A549 (cell line): ENCODE results near the gene DNAH11. TPM values are rescaled to one million over a fixed set of nuclear protein-coding genes. Genes with fewer than 3 reads are reported as not detected.

Source experiments
- ATAC-seq, 2 experiments: fragments of 200-7000 bp in 1 of 2; fragments of >200 bp in 1 of 2; cut with Nextera tagmentation in 1 of 2; cut with Tn5 transposase in 1 of 2; 3 replicates each; pipeline versions ENCODE4 v1.8.0 to v1.9.1; 2018 to 2020; ENCODE audit warnings: mild to moderate bottlenecking in 1 of 2, moderate library complexity in 1 of 2
- CTCF ChIA-PET: fragments of 300-600 bp; sonication (Branson Sonifier 250); formaldehyde crosslinking; extraction: SDS; loops from one replicate; lab custom pipeline; 2021; ENCODE audit warnings: antibody characterized with exemption, inconsistent platforms; lab: Yijun Ruan, JAX
- POLR2A ChIA-PET: fragments of 350-600 bp; formaldehyde crosslinking; extraction: SDS; loops from one replicate; lab custom pipeline; 2021; ENCODE audit warnings: antibody characterized with exemption, inconsistent platforms; lab: Yijun Ruan, JAX
- DNase-seq, 2 experiments: peaks; one replicate each; pipeline versions ENCODE4 v3.0.0 to v3.0.0-alpha.2; 2011 to 2016; ENCODE audit warnings: low read depth in 1 of 2, low spot score in 1 of 2
- FAIRE-seq: peaks from 2 replicates; lab custom pipeline; 2011; peaks lifted over from hg19 to GRCh38; lab: Jason Lieb, UNC
- H3K27ac ChIP-seq, 2 experiments: fragments of >200 bp; sonication (Bioruptor Twin); formaldehyde crosslinking; 3 replicates each; pipeline ENCODE4 v1.5.1; 2016 to 2017
- H3K4me1 ChIP-seq: fragments of >200 bp; sonication (Bioruptor Twin); formaldehyde crosslinking; 3 replicates; pipeline ENCODE4 v1.6.1; 2016
- H3K4me2 ChIP-seq: fragments of >200 bp; sonication (Bioruptor Twin); formaldehyde crosslinking; 3 replicates; pipeline ENCODE4 v1.6.1; 2016
- H3K4me3 ChIP-seq: fragments of >200 bp; sonication (Bioruptor Twin); formaldehyde crosslinking; 3 replicates; pipeline ENCODE4 v1.5.1; 2016
- H3K9me3 ChIP-seq: fragments of >200 bp; sonication (Bioruptor Twin); formaldehyde crosslinking; 3 replicates; pipeline ENCODE4 v1.6.1; 2016
- ATOH8 ChIP-seq: fragments of 250-450 bp; sonication (Bioruptor Pico); IDR thresholded peaks from 2 replicates; pipeline ENCODE4 v1.5.0; 2020; ENCODE audit warnings: low read depth, mild to moderate bottlenecking, moderate library complexity
- CBX8 ChIP-seq: fragments of 200-600 bp; sonication (generic); IDR thresholded peaks from 2 replicates; pipeline ENCODE4 v1.6.1; 2016
- CTCF ChIP-seq: fragments of >200 bp; sonication (Bioruptor Twin); formaldehyde crosslinking; IDR thresholded peaks from 3 replicates; pipeline ENCODE4 v1.5.1; 2016
- E2F6 ChIP-seq: IDR thresholded peaks from 2 replicates; pipeline ENCODE4 v1.6.1; 2012; ENCODE audit warnings: low read depth, borderline replicate concordance
- EHMT2 ChIP-seq: fragments of 200-600 bp; sonication (generic); IDR thresholded peaks from 2 replicates; pipeline ENCODE4 v1.6.1; 2016; ENCODE audit warnings: antibody characterized with exemption, low read depth, mild to moderate bottlenecking, moderate library complexity
- ESRRA ChIP-seq: fragments of 150-350 bp; IDR thresholded peaks from 2 replicates; pipeline ENCODE4 v1.6.1; 2014; ENCODE audit warnings: mild to moderate bottlenecking, low read length, borderline replicate concordance
- FOSB ChIP-seq: fragments of 250-450 bp; sonication (Bioruptor Pico); IDR thresholded peaks from 2 replicates; pipeline ENCODE4 v1.5.0; 2020; ENCODE audit warnings: mild to moderate bottlenecking, moderate library complexity
- FOXS1 ChIP-seq: fragments of 250-450 bp; sonication (Bioruptor Pico); IDR thresholded peaks from 2 replicates; pipeline ENCODE4 v1.5.0; 2020; ENCODE audit warnings: mild to moderate bottlenecking, moderate library complexity
- HOXB13 ChIP-seq: fragments of 250-450 bp; sonication (Bioruptor Pico); IDR thresholded peaks from 2 replicates; pipeline ENCODE4 v1.5.0; 2020; ENCODE audit warnings: low read depth, mild to moderate bottlenecking, moderate library complexity
- JUN ChIP-seq, 2 experiments: fragments of >200 bp; sonication (Bioruptor Twin); formaldehyde crosslinking; IDR thresholded peaks; 2 replicates in 1 of 2; 3 replicates in 1 of 2; pipeline ENCODE4 v1.6.1; 2016 to 2017
- JUNB ChIP-seq: fragments of >200 bp; sonication (Bioruptor Twin); formaldehyde crosslinking; IDR thresholded peaks from 2 replicates; pipeline ENCODE4 v1.6.1; 2016
- KDM5A ChIP-seq: fragments of 200-600 bp; sonication (generic); IDR thresholded peaks from 2 replicates; pipeline ENCODE4 v1.6.1; 2016; ENCODE audit warnings: antibody characterized with exemption, mild to moderate bottlenecking
- MAX ChIP-seq: IDR thresholded peaks from 2 replicates; pipeline ENCODE4 v1.6.1; 2012
- NFE2L2 ChIP-seq: fragments of 150-350 bp; conservative IDR thresholded peaks from 2 replicates; pipeline ENCODE4 v1.6.1; 2014; ENCODE audit warnings: low read length
- PBX3 ChIP-seq: IDR thresholded peaks from 2 replicates; pipeline ENCODE4 v1.6.1; 2012
- POLR2AphosphoS2 ChIP-seq: conservative IDR thresholded peaks from 2 replicates; pipeline ENCODE4 v1.6.1; 2012; ENCODE audit warnings: low read length, improper control_type of control experiment, inconsistent platforms
- RCOR1 ChIP-seq: fragments of 150-350 bp; IDR thresholded peaks from 2 replicates; pipeline ENCODE4 v1.6.1; 2014; ENCODE audit warnings: antibody characterized with exemption, low read length, low read depth
- RNF2 ChIP-seq: fragments of 200-600 bp; sonication (generic); IDR thresholded peaks from 2 replicates; pipeline ENCODE4 v1.6.1; 2016; ENCODE audit warnings: low read depth, mild to moderate bottlenecking, antibody characterized with exemption, moderate library complexity, borderline replicate concordance
- SMC3 ChIP-seq: fragments of >200 bp; sonication (Bioruptor Twin); formaldehyde crosslinking; IDR thresholded peaks from 3 replicates; pipeline ENCODE4 v1.6.1; 2018; ENCODE audit warnings: inconsistent platforms
- SREBF2 ChIP-seq: fragments of 450-650 bp; IDR thresholded peaks from 2 replicates; pipeline ENCODE4 v1.6.1; 2014; ENCODE audit warnings: mild to moderate bottlenecking, moderate library complexity
- TFCP2L1 ChIP-seq: fragments of 250-450 bp; sonication (Bioruptor Pico); IDR thresholded peaks from 2 replicates; pipeline ENCODE4 v1.5.0; 2021; ENCODE audit warnings: mild to moderate bottlenecking
- WGBS: methylation state at CpG from one replicate; pipeline ENCODE4 v1.1.6; 2017; ENCODE audit errors: missing lambda C conversion rate; 5-methylcytosine and 5-hydroxymethylcytosine counted together
- polyA plus RNA-seq, 4 experiments: library from polyadenylated mRNA; depleted of rRNA in 3 of 4; stranded (reverse); fragments of >200 nt; fragmentation: RNase III in 1 of 4; extraction: RNeasy Plus Mini Kit Qiagen cat#74134 plus additional on column Dnase treatment in 1 of 4; gene quantifications; 2 replicates in 3 of 4; 3 replicates in 1 of 4; pipeline ENCODE4 v1.2.3, GENCODE V29; 2011 to 2017

DNAH11 gene
- polyA plus RNA-seq, 2 of the 4 experiments (the other 2 are of a cell fraction): 0.03 to 0.13 TPM

- Histone ChIP-seq H3K4me2 (no peak overlapping the region), H3K4me3 (no peak overlapping the region), H3K27ac (no peak overlapping the region), H3K4me1 (no peaks in the 10 kb centered on the region), H3K9me3 (no peaks in the 10 kb centered on the region)
- FAIRE-seq: no peak
- ChIA-PET POLR2A (no interaction called here), CTCF (interaction anchor here (1.0 kb wide), 1 partner anchor 13 kb away, joined by 4 read pairs; no protein-coding TSS in a partner anchor)
- no peak for ATAC-seq
- DNase-seq: no peak
- TF ChIP-seq FOXS1: no peak
- no peak for TF ChIP-seq E2F6
- TF ChIP-seq JUN (IDR thresholded peaks at IDR 0.05): no peak
- no peak for TF ChIP-seq JUNB
- no peak for TF ChIP-seq MAX
- TF ChIP-seq EHMT2: no peak
- TF ChIP-seq ATOH8 (CRISPR knock-in tag): no peak
- TF ChIP-seq SREBF2: no peak
- TF ChIP-seq RNF2: no peak
- TF ChIP-seq CTCF: no peak
- TF ChIP-seq CBX8: no peak
- no peak for TF ChIP-seq HOXB13 (CRISPR knock-in tag)
- TF ChIP-seq FOSB: no peak
- no peak for TF ChIP-seq ESRRA
- no peak for TF ChIP-seq NFE2L2
- TF ChIP-seq RCOR1: no peak
- 4% methylated on average over 3 of the region's 3 CpGs for WGBS
Measured at GRCh38 chr7:21754963-21755362, 212.1 kb downstream of the DNAH11 start.

- Histone ChIP-seq H3K4me1 (no peaks in the 10 kb centered on the region), H3K4me3 (no peak overlapping the region), H3K27ac (no peak overlapping the region), H3K4me2 (no peak overlapping the region), H3K9me3 (no peaks in the 10 kb centered on the region)
- ChIA-PET POLR2A (no interaction called here), CTCF (interaction anchor here (2.5 kb wide), 1 partner anchor 10 kb away, joined by 8 read pairs; no protein-coding TSS in a partner anchor)
- FAIRE-seq (no peak), ATAC-seq (no peak), DNase-seq (no peak)
- no peak for TF ChIP-seq PBX3
- TF ChIP-seq SMC3: no peak
- no peak for TF ChIP-seq EHMT2
- no peak for TF ChIP-seq TFCP2L1 (CRISPR knock-in tag)
- no peak for TF ChIP-seq KDM5A
- TF ChIP-seq CTCF: no peak
- TF ChIP-seq POLR2AphosphoS2: no peak
- WGBS: 28% methylated on average over 11 of the region's 11 CpGs
Measured at GRCh38 chr7:21757537-21758282, 214.9 kb downstream of the DNAH11 start.
